WTC11 (cell line): ENCODE data around the gene SERTAD1. TPM values are rescaled to one million over a fixed set of nuclear protein-coding genes. Genes with fewer than 3 reads are reported as not detected.

Experiments used
- ATAC-seq: fragments of 200-7000 bp; cut with Tn5 transposase; 2 replicates; pipeline ENCODE4 v1.10.0; 2021; ENCODE audit warnings: mild to moderate bottlenecking, moderate library complexity
- CTCF ChIA-PET: fragments of 300-600 bp; sonication (Branson Sonifier 250); formaldehyde crosslinking; loops from one replicate; lab custom pipeline; 2021; ENCODE audit warnings: antibody characterized with exemption; lab: Charles Lee
- POLR2A ChIA-PET: fragments of 350-600 bp; sonication (Branson Sonifier 250); formaldehyde crosslinking; loops from one replicate; lab custom pipeline; 2021; ENCODE audit warnings: antibody characterized with exemption; lab: Charles Lee
- DNase-seq: peaks from one replicate; pipeline ENCODE4 v3.0.0; 2021; ENCODE audit warnings: low spot score
- H3K27ac Mint-ChIP-seq: 2 replicates; pipeline ENCODE4 v1.8.0; 2021; ENCODE audit warnings: mixed read lengths
- H3K27me3 Mint-ChIP-seq: 2 replicates; pipeline ENCODE4 v1.8.0; 2021; ENCODE audit warnings: low read depth, mild to moderate bottlenecking, moderate library complexity, mixed read lengths
- H3K36me3 Mint-ChIP-seq: 2 replicates; pipeline ENCODE4 v1.8.0; 2021; ENCODE audit warnings: mixed read lengths
- H3K4me1 Mint-ChIP-seq: 2 replicates; pipeline ENCODE4 v1.8.0; 2022; ENCODE audit warnings: mixed read lengths
- H3K4me3 Mint-ChIP-seq: 2 replicates; pipeline ENCODE4 v1.8.0; 2021; ENCODE audit warnings: mild to moderate bottlenecking, moderate library complexity, mixed read lengths
- H3K9me3 Mint-ChIP-seq: 2 replicates; pipeline ENCODE4 v1.8.0; 2021; ENCODE audit warnings: mixed read lengths
- E2F4 ChIP-seq: sonication (generic); formaldehyde crosslinking; IDR thresholded peaks from 2 replicates; pipeline ENCODE4 v1.8.1; 2022; ENCODE audit warnings: low read depth, mild to moderate bottlenecking, moderate library complexity, missing genetic modification reagents, borderline replicate concordance
- EMX1 ChIP-seq: fragments of 250-450 bp; sonication (Bioruptor Pico); IDR thresholded peaks from 2 replicates; pipeline ENCODE4 v1.8.0; 2021; ENCODE audit warnings: mild to moderate bottlenecking
- ETV6 ChIP-seq: sonication (generic); formaldehyde crosslinking; IDR thresholded peaks from 2 replicates; pipeline ENCODE4 v1.8.1; 2022; ENCODE audit warnings: mild to moderate bottlenecking, missing genetic modification reagents
- MYBL2 ChIP-seq: sonication (generic); formaldehyde crosslinking; IDR thresholded peaks from 2 replicates; pipeline ENCODE4 v1.8.1; 2023; ENCODE audit warnings: mild to moderate bottlenecking, moderate library complexity, missing genetic modification reagents
- NFATC4 ChIP-seq: fragments of 250-450 bp; sonication (Bioruptor Pico); IDR thresholded peaks from 2 replicates; pipeline ENCODE4 v1.9.0; 2021; ENCODE audit warnings: mild to moderate bottlenecking
- NFE2L1 ChIP-seq: sonication (generic); formaldehyde crosslinking; IDR thresholded peaks from 2 replicates; pipeline ENCODE4 v1.8.1; 2023; ENCODE audit warnings: missing genetic modification reagents
- NFYB ChIP-seq: sonication (generic); formaldehyde crosslinking; conservative IDR thresholded peaks from 2 replicates; pipeline ENCODE4 v1.8.0; 2022; ENCODE audit warnings: low read depth, missing genetic modification reagents
- OVOL2 ChIP-seq: fragments of 250-450 bp; sonication (Bioruptor Pico); IDR thresholded peaks from 2 replicates; pipeline ENCODE4 v1.9.0; 2021; ENCODE audit warnings: mild to moderate bottlenecking, borderline replicate concordance
- PRDM15 ChIP-seq: sonication (generic); formaldehyde crosslinking; IDR thresholded peaks from 2 replicates; pipeline ENCODE4 v1.8.0; 2022; ENCODE audit warnings: missing genetic modification reagents
- RORB ChIP-seq: fragments of 250-450 bp; sonication (Bioruptor Pico); IDR thresholded peaks from 2 replicates; pipeline ENCODE4 v1.9.0; 2021; ENCODE audit warnings: mild to moderate bottlenecking
- SP1 ChIP-seq: sonication (generic); formaldehyde crosslinking; conservative IDR thresholded peaks from 2 replicates; pipeline ENCODE4 v1.8.1; 2022; ENCODE audit warnings: missing genetic modification reagents
- TCF7 ChIP-seq: sonication (generic); formaldehyde crosslinking; IDR thresholded peaks from 2 replicates; pipeline ENCODE4 v1.8.0; 2022; ENCODE audit warnings: mild to moderate bottlenecking, low read depth, missing genetic modification reagents, moderate library complexity
- USF2 ChIP-seq: sonication (generic); formaldehyde crosslinking; IDR thresholded peaks from 2 replicates; pipeline ENCODE4 v1.8.1; 2023; ENCODE audit warnings: mild to moderate bottlenecking, missing genetic modification reagents, moderate library complexity
- ZNF121 ChIP-seq: sonication (generic); formaldehyde crosslinking; IDR thresholded peaks from 2 replicates; pipeline ENCODE4 v1.8.0; 2023; ENCODE audit warnings: missing genetic modification reagents
- ZNF671 ChIP-seq: fragments of 250-450 bp; sonication (Bioruptor Pico); IDR thresholded peaks from 2 replicates; pipeline ENCODE4 v1.8.0; 2021; ENCODE audit warnings: mild to moderate bottlenecking
- ZSCAN18 ChIP-seq: fragments of 250-450 bp; sonication (Bioruptor Pico); IDR thresholded peaks from 2 replicates; pipeline ENCODE4 v2.1.2; 2022; ENCODE audit warnings: mild to moderate bottlenecking, moderate library complexity
- total RNA-seq: library from RNA; stranded (reverse); gene quantifications from 3 replicates; pipeline ENCODE4 v1.2.3, GENCODE V29; 2021
- TF ChIP-seq, protein P1 (sequence below): sonication (generic); formaldehyde crosslinking; IDR thresholded peaks from 2 replicates; pipeline ENCODE4 v1.8.1; 2023; ENCODE audit warnings: mild to moderate bottlenecking, missing genetic modification reagents, moderate library complexity
- TF ChIP-seq, protein P2 (sequence below): sonication (generic); formaldehyde crosslinking; IDR thresholded peaks from 2 replicates; pipeline ENCODE4 v1.8.1; 2022; ENCODE audit warnings: low read depth, missing genetic modification reagents, borderline replicate concordance
- TF ChIP-seq, protein P3 (sequence below): fragments of 250-450 bp; sonication (Bioruptor Pico); IDR thresholded peaks from 2 replicates; pipeline ENCODE4 v1.9.0; 2021; ENCODE audit warnings: moderate library complexity, mild to moderate bottlenecking, inconsistent platforms, borderline replicate concordance
- TF ChIP-seq, protein P4 (sequence below): sonication (generic); formaldehyde crosslinking; conservative IDR thresholded peaks from 2 replicates; pipeline ENCODE4 v1.8.1; 2022; ENCODE audit warnings: mild to moderate bottlenecking, missing genetic modification reagents
- TF ChIP-seq, protein P5 (sequence below): sonication (generic); formaldehyde crosslinking; IDR thresholded peaks from 2 replicates; pipeline ENCODE4 v1.8.1; 2022; ENCODE audit warnings: mild to moderate bottlenecking, moderate library complexity, missing genetic modification reagents

SERTAD1 gene
- total RNA-seq, 1 experiment from 2014 or later, result 6.8 TPM

GRCh38 chr19:40438284-40438683, 12.5 kb upstream of the SERTAD1 start (continued):
- no peak for TF ChIP-seq PRDM15 (CRISPR knock-in tag)
- TF ChIP-seq, protein P1, sequence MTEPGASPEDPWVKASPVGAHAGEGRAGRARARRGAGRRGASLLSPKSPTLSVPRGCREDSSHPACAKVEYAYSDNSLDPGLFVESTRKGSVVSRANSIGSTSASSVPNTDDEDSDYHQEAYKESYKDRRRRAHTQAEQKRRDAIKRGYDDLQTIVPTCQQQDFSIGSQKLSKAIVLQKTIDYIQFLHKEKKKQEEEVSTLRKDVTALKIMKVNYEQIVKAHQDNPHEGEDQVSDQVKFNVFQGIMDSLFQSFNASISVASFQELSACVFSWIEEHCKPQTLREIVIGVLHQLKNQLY (CRISPR knock-in tag), result no peak
- TF ChIP-seq, protein P2, sequence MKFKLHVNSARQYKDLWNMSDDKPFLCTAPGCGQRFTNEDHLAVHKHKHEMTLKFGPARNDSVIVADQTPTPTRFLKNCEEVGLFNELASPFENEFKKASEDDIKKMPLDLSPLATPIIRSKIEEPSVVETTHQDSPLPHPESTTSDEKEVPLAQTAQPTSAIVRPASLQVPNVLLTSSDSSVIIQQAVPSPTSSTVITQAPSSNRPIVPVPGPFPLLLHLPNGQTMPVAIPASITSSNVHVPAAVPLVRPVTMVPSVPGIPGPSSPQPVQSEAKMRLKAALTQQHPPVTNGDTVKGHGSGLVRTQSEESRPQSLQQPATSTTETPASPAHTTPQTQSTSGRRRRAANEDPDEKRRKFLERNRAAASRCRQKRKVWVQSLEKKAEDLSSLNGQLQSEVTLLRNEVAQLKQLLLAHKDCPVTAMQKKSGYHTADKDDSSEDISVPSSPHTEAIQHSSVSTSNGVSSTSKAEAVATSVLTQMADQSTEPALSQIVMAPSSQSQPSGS (CRISPR knock-in tag), result no peak
- no peak for TF ChIP-seq NFATC4 (CRISPR knock-in tag)
- TF ChIP-seq RORB (CRISPR knock-in tag), result no peak
- no peak for TF ChIP-seq TCF7 (CRISPR knock-in tag)
- no peak for TF ChIP-seq EMX1 (CRISPR knock-in tag)
- TF ChIP-seq USF2 (CRISPR knock-in tag), result no peak
- TF ChIP-seq ETV6, result no peak
- TF ChIP-seq NFE2L1, result no peak
- TF ChIP-seq, protein P3, sequence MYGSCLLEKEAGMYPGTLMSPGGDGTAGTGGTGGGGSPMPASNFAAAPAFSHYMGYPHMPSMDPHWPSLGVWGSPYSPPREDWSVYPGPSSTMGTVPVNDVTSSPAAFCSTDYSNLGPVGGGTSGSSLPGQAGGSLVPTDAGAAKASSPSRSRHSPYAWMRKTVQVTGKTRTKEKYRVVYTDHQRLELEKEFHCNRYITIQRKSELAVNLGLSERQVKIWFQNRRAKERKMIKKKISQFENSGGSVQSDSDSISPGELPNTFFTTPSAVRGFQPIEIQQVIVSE (CRISPR knock-in tag), result no peak
- TF ChIP-seq ZSCAN18, result no peak
- TF ChIP-seq ZNF121, result no peak
- TF ChIP-seq OVOL2 (CRISPR knock-in tag), result no peak
- no peak for TF ChIP-seq NFYB
- TF ChIP-seq, protein P4, sequence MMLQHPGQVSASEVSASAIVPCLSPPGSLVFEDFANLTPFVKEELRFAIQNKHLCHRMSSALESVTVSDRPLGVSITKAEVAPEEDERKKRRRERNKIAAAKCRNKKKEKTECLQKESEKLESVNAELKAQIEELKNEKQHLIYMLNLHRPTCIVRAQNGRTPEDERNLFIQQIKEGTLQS (CRISPR knock-in tag), result no peak

DNA sequence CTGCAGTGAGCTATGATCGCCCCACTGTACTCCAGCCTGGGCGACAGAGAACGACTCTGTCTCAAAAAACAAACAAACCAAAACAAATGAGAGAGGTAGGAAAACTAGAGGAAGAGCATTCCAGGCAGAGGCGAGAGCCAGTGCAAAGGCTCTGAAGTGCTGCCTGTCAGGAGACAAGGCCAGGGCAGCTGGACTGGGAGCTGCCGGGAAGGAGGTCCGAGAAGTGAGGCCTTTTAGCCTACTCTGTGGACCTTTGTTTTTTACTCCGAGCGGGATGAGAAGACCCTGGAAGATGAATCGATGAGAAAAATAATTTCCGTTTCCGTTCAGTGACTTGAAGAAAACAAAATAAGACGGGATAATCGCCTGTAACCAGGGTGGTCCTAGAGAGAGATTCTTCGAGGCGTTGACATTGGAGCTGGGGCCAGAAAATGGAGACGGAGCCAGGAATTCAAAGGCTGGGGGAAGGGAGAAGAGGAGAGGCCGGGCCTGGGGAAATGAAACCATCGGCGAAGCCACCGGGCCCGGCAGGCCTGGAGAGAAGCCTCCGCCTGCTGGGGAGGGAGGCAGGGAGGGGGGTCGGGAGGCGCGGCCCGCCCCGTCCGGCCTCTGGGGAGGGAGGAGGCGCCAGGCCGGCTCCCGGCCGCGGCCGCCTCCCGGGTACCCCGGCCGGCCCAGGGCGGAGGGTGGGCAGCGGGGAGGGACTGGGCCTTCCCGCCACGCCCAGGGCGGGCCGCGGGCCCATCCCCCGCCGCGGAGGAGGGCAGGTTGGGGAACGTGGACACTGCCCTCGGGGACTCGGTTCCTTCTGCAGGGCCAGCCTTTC, 7.8 kb upstream of the SERTAD1 start:
- Mint-ChIP-seq H3K27me3 (no peaks in the 10 kb centered on the region), H3K9me3 (no peaks in the 10 kb centered on the region), H3K27ac (peak overlapping the region; percentile 99), H3K4me3 (peak overlapping the region; percentile 77), H3K4me1 (peaks cover 14% of the 10 kb centered on the region), H3K36me3 (no peaks in the 10 kb centered on the region)
- DNase-seq (peak; percentile 80), ATAC-seq (peak; percentile 91)
- TF ChIP-seq, protein P5, sequence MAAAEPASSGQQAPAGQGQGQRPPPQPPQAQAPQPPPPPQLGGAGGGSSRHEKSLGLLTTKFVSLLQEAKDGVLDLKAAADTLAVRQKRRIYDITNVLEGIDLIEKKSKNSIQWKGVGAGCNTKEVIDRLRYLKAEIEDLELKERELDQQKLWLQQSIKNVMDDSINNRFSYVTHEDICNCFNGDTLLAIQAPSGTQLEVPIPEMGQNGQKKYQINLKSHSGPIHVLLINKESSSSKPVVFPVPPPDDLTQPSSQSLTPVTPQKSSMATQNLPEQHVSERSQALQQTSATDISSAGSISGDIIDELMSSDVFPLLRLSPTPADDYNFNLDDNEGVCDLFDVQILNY (CRISPR knock-in tag), result peak; percentile 90; the same call in 1 of the 2 replicates
- TF ChIP-seq E2F4 (CRISPR knock-in tag), result 0 out of 2 replicates have a peak, but pooled peaks have one; percentile 29
- TF ChIP-seq ZNF671 (CRISPR knock-in tag), result no peak
- no peak for TF ChIP-seq MYBL2
- TF ChIP-seq NFE2L1, result peak; percentile 24; the same call in 1 of the 2 replicates
- TF ChIP-seq SP1 (CRISPR knock-in tag), result peak; percentile 52; the same call in 1 of the 2 replicates
- ChIA-PET POLR2A (interaction anchor here (0.6 to 2.8 kb wide), 8 partner anchors 8 to 180 kb away, joined by 3 to 28 read pairs (median 4); partner anchors contain the start of gene SERTAD1), CTCF (interaction anchor here (1.3 to 2.9 kb wide), 7 partner anchors 9 to 128 kb away, joined by 4 to 21 read pairs (median 8); partner anchors contain the start of genes BLVRB and SERTAD3)
